T-cell (primary cell): ENCODE data around the gene ZSWIM6. TPM values are rescaled to one million over a fixed set of nuclear protein-coding genes. Genes with fewer than 3 reads are reported as not detected.
A peak's percentile ranks its signal among the peaks of the same experiment; 100 is the strongest.

Experiments used
- ATAC-seq, 4 experiments: fragments of 200-7000 bp in 3 of 4; fragments of 150-1000 bp in 1 of 4; cut with Tn5 transposase; replicated peaks in 1 of 4; 1 replicate in 3 of 4; 2 replicates in 1 of 4; pipeline ENCODE4 v1.10.0; 2021; ENCODE audit warnings: moderate library complexity in 3 of 4, mild to moderate bottlenecking in 2 of 4, moderate number of reproducible peaks in 1 of 4
- CTCF ChIA-PET, 2 donors: fragments of 300-600 bp; sonication (Branson Sonifier 250); formaldehyde crosslinking; loops; one replicate each; lab custom pipeline; 2022; ENCODE audit warnings: antibody characterized with exemption in 2 of 2; lab: Charles Lee
- POLR2A ChIA-PET, 2 donors: fragments of 300-600 bp; sonication (Branson Sonifier 250); formaldehyde crosslinking; loops; one replicate each; lab custom pipeline; 2022; ENCODE audit warnings: antibody characterized with exemption in 2 of 2; lab: Charles Lee
- DNase-seq, 35 experiments: peaks; one replicate each; pipeline versions ENCODE4 v3.0.0 to v3.0.0-alpha.2; 2013 to 2023
- H3K27ac ChIP-seq: one replicate; pipeline ENCODE4 v1.5.1; 2013; ENCODE audit warnings: low read length
- H3K27me3 ChIP-seq, 2 experiments: replicated peaks in 1 of 2; 1 replicate in 1 of 2; 2 replicates in 1 of 2; pipeline versions ENCODE4 v1.6.1 to v1.7.0; 2013; ENCODE audit warnings: low read length in 1 of 2, mixed read lengths in 1 of 2; ENCODE audit not compliant: control insufficient read depth in 2 of 2, insufficient read depth in 2 of 2; ENCODE audit errors: extremely low read depth in 1 of 2
- H3K36me3 ChIP-seq, 2 donors: 1 replicate in 1 of 2; 2 replicates in 1 of 2; pipeline versions ENCODE4 v1.6.1 to v1.7.0; 2013; ENCODE audit warnings: low read length in 1 of 2; ENCODE audit not compliant: control insufficient read depth in 2 of 2, insufficient read depth in 1 of 2; ENCODE audit errors: extremely low read depth in 1 of 2
- H3K4me1 ChIP-seq, 2 experiments: 1 replicate in 1 of 2; 2 replicates in 1 of 2; pipeline versions ENCODE4 v1.6.1 to v1.7.0; 2013; ENCODE audit warnings: low read length in 2 of 2, mixed read lengths in 1 of 2; ENCODE audit not compliant: insufficient read depth in 2 of 2, control insufficient read depth in 1 of 2; ENCODE audit errors: extremely low read depth in 1 of 2
- H3K4me3 ChIP-seq, 2 donors: 1 replicate in 1 of 2; 2 replicates in 1 of 2; pipeline versions ENCODE4 v1.5.1 to v1.7.0; 2013; ENCODE audit warnings: mild to moderate bottlenecking in 2 of 2, low read length in 1 of 2, moderate library complexity in 1 of 2; ENCODE audit not compliant: control insufficient read depth in 1 of 2; ENCODE audit errors: extremely low read depth in 1 of 2
- H3K9me3 ChIP-seq: 2 replicates; pipeline ENCODE4 v1.7.0; 2013
- H3K27ac Mint-ChIP-seq, 2 donors: one replicate each; pipeline ENCODE4 v1.8.0; 2020 to 2021; ENCODE audit warnings: mild to moderate bottlenecking in 2 of 2, mixed read lengths in 2 of 2
- H3K27me3 Mint-ChIP-seq, 2 donors: one replicate each; pipeline ENCODE4 v1.8.0; 2021 to 2022; ENCODE audit warnings: mixed read lengths in 2 of 2
- H3K36me3 Mint-ChIP-seq: one replicate; pipeline ENCODE4 v1.8.0; 2021; ENCODE audit warnings: mixed read lengths
- H3K4me1 Mint-ChIP-seq, 3 donors: one replicate each; pipeline ENCODE4 v1.8.0; 2020 to 2022; ENCODE audit warnings: mixed read lengths in 3 of 3, mild to moderate bottlenecking in 1 of 3
- H3K4me3 Mint-ChIP-seq, 3 donors: one replicate each; pipeline ENCODE4 v1.8.0; 2020 to 2022; ENCODE audit warnings: mild to moderate bottlenecking in 3 of 3, mixed read lengths in 3 of 3, moderate library complexity in 3 of 3
- H3K9me3 Mint-ChIP-seq, 3 donors: one replicate each; pipeline ENCODE4 v1.8.0; 2020 to 2022; ENCODE audit warnings: mixed read lengths in 3 of 3
- WGBS: methylation state at CpG from one replicate; pipeline ENCODE4 v1.1.5; 2013; ENCODE audit warnings: missing lambda C conversion rate; ENCODE audit not compliant: insufficient coverage; 5-methylcytosine and 5-hydroxymethylcytosine counted together
- total RNA-seq, 35 experiments: library from RNA in 6 of 35; stranded (reverse) in 6 of 35; fragments of 120-200 nt in 1 of 35; gene quantifications; one replicate each; pipeline versions ENCODE4 v1.2.1 to v1.2.4 and lab custom pipeline; 2013 to 2026

ZSWIM6 gene
- total RNA-seq, 5 donors from 2014 or later (not counting 1 experiment from before 2014, with no cell fraction given): 8.3 to 11.3 (median 10.1) TPM

DNA sequence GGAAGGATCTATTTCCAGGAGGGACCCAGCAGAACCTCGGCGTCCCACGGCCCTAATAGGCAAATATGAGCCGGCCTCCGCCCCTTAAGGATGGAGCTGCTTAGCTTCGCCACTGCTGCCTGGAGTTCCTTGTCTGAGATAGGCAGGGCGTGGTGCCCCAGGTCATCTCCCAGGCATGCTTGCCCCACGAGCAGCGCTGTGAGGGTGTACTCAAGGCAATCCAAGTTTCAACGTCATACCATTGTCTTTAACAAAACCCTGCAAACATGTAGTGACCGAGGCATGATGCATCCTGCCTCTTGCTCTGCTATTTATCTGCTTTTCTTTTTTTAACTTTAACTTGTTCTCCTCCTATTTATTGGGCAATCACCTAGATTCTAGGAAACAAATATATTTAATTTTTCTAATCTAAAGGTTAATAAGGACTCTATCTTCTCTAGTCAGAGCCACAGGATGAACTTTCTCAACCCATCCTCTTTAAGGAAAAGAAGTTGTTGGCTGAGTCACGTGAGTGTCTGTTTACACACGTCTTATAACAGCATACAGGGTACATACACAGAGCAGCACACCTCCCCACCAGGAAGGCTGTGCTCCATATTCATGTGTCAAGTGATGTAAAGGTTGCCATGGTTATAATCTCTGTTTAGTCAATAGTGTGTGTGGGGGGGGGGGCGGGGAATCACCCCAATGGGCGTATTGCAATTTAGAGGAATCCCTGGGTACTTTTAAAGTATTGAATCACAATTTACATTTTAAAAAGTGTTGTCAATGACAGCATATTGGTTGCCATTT, 27.3 kb upstream of the ZSWIM6 start:
- POLR2A ChIA-PET: no interaction called here
- H3K4me1 ChIP-seq: no peaks in the 10 kb centered on the region
- 95% methylated on average over 7 of the region's 15 CpGs for WGBS

DNA sequence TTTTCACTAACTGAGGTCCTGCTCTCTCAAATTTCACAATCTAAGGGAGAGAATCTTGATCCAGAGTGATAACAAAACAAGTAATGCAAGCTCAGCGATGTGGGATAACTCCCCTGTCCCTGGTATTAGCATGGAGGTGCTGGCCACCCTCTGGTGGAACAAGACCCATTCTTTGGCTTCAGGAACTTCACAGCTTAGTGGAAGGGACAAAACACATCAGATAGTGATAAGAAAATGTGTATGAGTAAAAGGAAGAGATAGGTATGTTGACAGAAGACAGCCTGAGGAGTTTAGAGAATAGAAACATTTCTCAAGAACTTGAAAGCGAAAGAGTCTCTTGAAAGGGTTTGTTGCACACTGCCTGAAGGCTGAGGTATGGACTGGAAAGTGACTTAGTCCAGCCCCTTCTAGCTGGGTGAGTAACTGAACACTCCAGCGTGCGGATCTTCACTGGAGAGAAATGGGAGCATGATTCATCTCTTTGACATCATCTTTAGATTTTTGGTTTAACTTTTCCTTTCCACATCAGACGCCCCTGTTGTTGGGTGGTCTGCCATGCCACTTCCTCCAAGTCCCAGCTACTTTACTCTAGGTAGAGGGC, 25.4 kb upstream of the ZSWIM6 start:
- peaks cover 18 to 24% of the 10 kb centered on the region in 2 donors for H3K27me3 Mint-ChIP-seq
- no peak for ATAC-seq

More for the DNA sequence above, 27.3 kb upstream of the ZSWIM6 start:
- H3K27ac Mint-ChIP-seq: no peak overlapping the region
- H3K27ac ChIP-seq: no peak overlapping the region
- peaks cover 0 to 7% (median 0%) of the 10 kb centered on the region in 3 donors for H3K4me1 Mint-ChIP-seq
- H3K4me3 Mint-ChIP-seq: no peak overlapping the region
- CTCF ChIA-PET: interaction anchor here in 1 of 2 donors (1.0 kb wide), 1 partner anchor 17 kb away, joined by 3 read pairs; no protein-coding TSS in a partner anchor
- no peak overlapping the region for H3K4me3 ChIP-seq
- H3K27me3 ChIP-seq: peaks cover 0 to 14% of the 10 kb centered on the region in 2 experiments
- H3K9me3 ChIP-seq: no peaks in the 10 kb centered on the region
- ATAC-seq (peak in 1 of 4 experiments; percentile 66), DNase-seq (peak in 2 of 35 experiments; percentile 24 to 25)
- no peaks in the 10 kb centered on the region for H3K9me3 Mint-ChIP-seq
- H3K36me3 ChIP-seq: no peaks in the 10 kb centered on the region
- H3K36me3 Mint-ChIP-seq: no peaks in the 10 kb centered on the region
- peaks cover 18 to 24% of the 10 kb centered on the region in 2 donors for H3K27me3 Mint-ChIP-seq

DNA sequence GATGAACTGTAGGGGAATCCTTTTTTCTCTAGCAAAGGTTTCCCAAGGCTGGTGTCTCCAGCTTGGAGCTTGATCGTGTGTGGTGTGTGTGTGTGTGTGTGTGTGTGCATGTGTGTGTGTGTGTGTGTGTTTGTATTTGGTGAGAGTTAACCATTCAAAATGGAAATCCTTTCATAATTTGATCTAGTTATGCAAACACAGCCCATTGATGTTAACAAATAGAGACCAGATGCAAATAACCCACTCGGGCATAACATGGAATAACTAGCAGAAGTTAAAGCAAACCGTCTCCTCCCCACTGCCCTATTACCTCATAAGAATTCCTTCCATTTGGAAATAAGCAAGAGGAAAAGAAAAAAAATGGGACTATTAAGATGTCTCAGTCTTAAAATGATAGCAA, 24.9 kb upstream of the ZSWIM6 start:
- Mint-ChIP-seq H3K36me3 (no peaks in the 10 kb centered on the region), H3K27me3 (peaks cover 18 to 24% of the 10 kb centered on the region in 2 donors), H3K4me3 (no peak overlapping the region), H3K27ac (no peak overlapping the region), H3K4me1 (peaks cover 0 to 7% (median 0%) of the 10 kb centered on the region in 3 donors), H3K9me3 (no peaks in the 10 kb centered on the region)
- Histone ChIP-seq H3K9me3 (no peaks in the 10 kb centered on the region), H3K4me1 (no peaks in the 10 kb centered on the region), H3K4me3 (no peak overlapping the region), H3K36me3 (no peaks in the 10 kb centered on the region), H3K27ac (no peak overlapping the region), H3K27me3 (peaks cover 0 to 18% of the 10 kb centered on the region in 2 experiments)
- WGBS: no CpG with 5 or more reads among the region's 3 CpGs
- POLR2A ChIA-PET: no interaction called here
- DNase-seq (no peak), ATAC-seq (no peak)
- CTCF ChIA-PET: interaction anchor here in 1 of 2 donors (0.7 kb wide), 1 partner anchor 15 kb away, joined by 3 read pairs; no protein-coding TSS in a partner anchor

More for the DNA sequence above, 25.4 kb upstream of the ZSWIM6 start:
- H3K4me3 ChIP-seq: no peak overlapping the region
- no peaks in the 10 kb centered on the region for H3K9me3 ChIP-seq
- ChIA-PET POLR2A (no interaction called here), CTCF (interaction anchor here in 1 of 2 donors (0.7 kb wide), 1 partner anchor 15 kb away, joined by 3 read pairs; no protein-coding TSS in a partner anchor)
- no peak overlapping the region for H3K4me3 Mint-ChIP-seq
- no peaks in the 10 kb centered on the region for H3K36me3 ChIP-seq
- H3K27ac ChIP-seq: no peak overlapping the region
- peaks cover 0 to 22% of the 10 kb centered on the region in 2 experiments for H3K27me3 ChIP-seq
- H3K36me3 Mint-ChIP-seq: no peaks in the 10 kb centered on the region
- H3K27ac Mint-ChIP-seq: no peak overlapping the region
- no peaks in the 10 kb centered on the region for H3K4me1 ChIP-seq
- peaks cover 0 to 7% (median 0%) of the 10 kb centered on the region in 3 donors for H3K4me1 Mint-ChIP-seq
- no peak for DNase-seq
- H3K9me3 Mint-ChIP-seq: no peaks in the 10 kb centered on the region
- WGBS: 64% methylated on average over 1 of the region's 5 CpGs

DNA sequence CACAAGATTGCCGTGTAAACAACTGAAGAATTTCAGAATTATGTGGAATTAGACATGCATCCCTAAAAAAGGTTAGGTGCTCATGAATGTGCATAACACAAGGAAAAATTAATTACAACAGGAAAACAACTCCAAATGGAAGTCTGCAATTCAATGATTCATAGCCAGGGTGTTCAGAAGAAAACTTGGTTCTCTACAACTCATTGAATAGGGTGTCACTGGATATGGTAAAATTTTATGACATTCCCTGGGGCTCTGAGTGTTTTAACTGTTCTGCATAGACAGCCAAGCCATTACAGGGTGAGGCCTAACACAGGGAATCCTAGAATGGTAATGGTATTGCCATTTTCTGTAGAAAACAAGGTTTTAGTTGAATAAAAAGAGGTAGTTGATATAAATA, 24.4 kb upstream of the ZSWIM6 start:
- CTCF ChIA-PET: no interaction called here

DNA sequence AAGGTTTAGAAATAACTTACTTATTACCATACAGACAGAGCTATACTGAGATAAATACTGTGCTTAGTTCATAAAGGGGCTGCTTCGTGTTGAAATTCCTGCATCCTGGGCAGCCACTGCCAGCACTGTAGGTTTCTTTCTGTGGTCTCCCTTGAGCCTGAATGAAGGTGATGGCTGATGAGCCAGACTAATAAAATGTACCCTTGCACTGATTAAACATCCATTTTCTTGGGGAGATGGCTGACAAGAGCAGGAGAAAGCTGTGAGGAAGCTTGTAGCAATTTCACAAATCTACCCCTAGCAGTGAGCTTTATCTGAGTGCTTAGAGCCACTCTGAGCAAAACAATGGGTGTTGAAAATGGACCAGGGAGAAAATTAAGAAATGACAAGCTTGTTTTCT, 23.3 kb upstream of the ZSWIM6 start:
- ATAC-seq (no peak), DNase-seq (no peak)
- no peak overlapping the region for H3K4me3 ChIP-seq
- CTCF ChIA-PET: interaction anchor here in 1 of 2 donors (0.5 to 0.6 kb wide), 3 partner anchors 150 to 279 kb away, joined by 3 to 5 read pairs (median 4); no protein-coding TSS in a partner anchor
- Mint-ChIP-seq H3K27ac (no peak overlapping the region), H3K4me3 (no peak overlapping the region), H3K36me3 (no peaks in the 10 kb centered on the region), H3K27me3 (peaks cover 18 to 24% of the 10 kb centered on the region in 2 donors), H3K4me1 (peaks cover 0 to 4% (median 0%) of the 10 kb centered on the region in 3 donors), H3K9me3 (no peaks in the 10 kb centered on the region)
- no CpG with 5 or more reads among the region's 1 CpG for WGBS
- no peaks in the 10 kb centered on the region for H3K36me3 ChIP-seq
- H3K27me3 ChIP-seq: peaks cover 0 to 18% of the 10 kb centered on the region in 2 experiments
- no peak overlapping the region for H3K27ac ChIP-seq
- H3K4me1 ChIP-seq: no peaks in the 10 kb centered on the region
- no peaks in the 10 kb centered on the region for H3K9me3 ChIP-seq
- POLR2A ChIA-PET: no interaction called here

More for the DNA sequence above, 24.4 kb upstream of the ZSWIM6 start:
- Mint-ChIP-seq H3K36me3 (no peaks in the 10 kb centered on the region), H3K9me3 (no peaks in the 10 kb centered on the region), H3K27ac (no peak overlapping the region), H3K4me3 (no peak overlapping the region), H3K4me1 (peaks cover 0 to 7% (median 0%) of the 10 kb centered on the region in 3 donors), H3K27me3 (peaks cover 18 to 24% of the 10 kb centered on the region in 2 donors)
- H3K36me3 ChIP-seq: no peaks in the 10 kb centered on the region
- DNase-seq (no peak), ATAC-seq (no peak)
- H3K27me3 ChIP-seq: peaks cover 0 to 18% of the 10 kb centered on the region in 2 experiments
- no peak overlapping the region for H3K27ac ChIP-seq
- H3K4me3 ChIP-seq: no peak overlapping the region
- no peaks in the 10 kb centered on the region for H3K9me3 ChIP-seq
- POLR2A ChIA-PET: no interaction called here
- WGBS: no CpG with 5 or more reads among the region's 1 CpG
- H3K4me1 ChIP-seq: no peaks in the 10 kb centered on the region

DNA sequence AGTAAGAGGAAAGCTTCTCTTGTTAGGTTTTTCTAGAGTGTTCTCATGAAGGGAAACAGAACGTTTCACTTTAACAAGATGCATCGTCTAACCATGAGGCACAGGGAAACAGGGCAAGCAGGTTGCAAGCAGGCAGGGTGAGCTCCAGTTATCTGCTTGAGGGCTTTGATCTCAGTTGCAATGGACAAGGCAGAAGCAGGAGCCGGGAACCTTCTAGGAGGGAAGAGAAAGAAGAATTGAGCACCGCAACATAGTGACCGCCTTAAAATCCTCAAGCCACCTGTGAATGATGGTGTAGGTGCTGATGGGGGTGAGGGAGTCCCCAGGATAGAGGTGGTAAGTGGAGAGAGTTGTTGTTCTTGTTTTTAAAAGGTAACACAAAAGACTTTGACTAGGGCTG, 22.9 kb upstream of the ZSWIM6 start:
- WGBS: 90% methylated on average over 5 of the region's 5 CpGs
- POLR2A ChIA-PET: no interaction called here
- no peaks in the 10 kb centered on the region for H3K9me3 ChIP-seq
- DNase-seq (no peak), ATAC-seq (no peak)
- H3K27ac Mint-ChIP-seq: no peak overlapping the region
- no peaks in the 10 kb centered on the region for H3K36me3 ChIP-seq
- H3K4me1 Mint-ChIP-seq: peaks cover 0 to 4% (median 0%) of the 10 kb centered on the region in 3 donors
- H3K9me3 Mint-ChIP-seq: no peaks in the 10 kb centered on the region
- H3K27ac ChIP-seq: no peak overlapping the region
- peaks cover 0 to 18% of the 10 kb centered on the region in 2 experiments for H3K27me3 ChIP-seq
- H3K4me3 ChIP-seq: no peak overlapping the region
- CTCF ChIA-PET: interaction anchor here in 1 of 2 donors (0.5 to 0.6 kb wide), 2 partner anchors 150 to 212 kb away, joined by 4 to 5 read pairs; no protein-coding TSS in a partner anchor
- no peaks in the 10 kb centered on the region for H3K36me3 Mint-ChIP-seq
- H3K27me3 Mint-ChIP-seq: peaks cover 18 to 24% of the 10 kb centered on the region in 2 donors
- H3K4me1 ChIP-seq: no peaks in the 10 kb centered on the region
- H3K4me3 Mint-ChIP-seq: no peak overlapping the region
